ENCODE data around the gene CIT.

CIT gene

DNA sequence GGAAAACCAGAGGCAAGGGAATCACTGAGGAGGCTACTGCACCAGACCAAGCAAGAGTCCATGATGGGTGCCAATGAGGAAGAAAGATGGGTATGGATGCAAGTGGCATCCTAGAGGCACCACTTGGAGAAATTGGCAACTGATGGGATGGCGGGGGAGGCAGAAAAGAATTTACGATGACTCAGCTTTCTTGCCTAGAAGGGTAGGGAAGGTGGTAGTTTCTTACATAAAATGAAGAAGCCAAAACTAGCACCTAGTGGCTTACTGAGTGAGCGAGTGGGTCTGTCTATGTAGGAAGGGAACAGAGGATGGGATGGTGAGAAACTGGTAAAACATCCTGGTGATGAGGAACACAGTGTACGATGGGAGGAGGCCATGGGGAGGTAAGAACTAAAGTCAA is 80.8 kb downstream of the CIT start (continued):
- TF ChIP-seq ZBTB44 (tag by site-specific recombination; IDR thresholded peaks at IDR 0.05) = no peak

DNA sequence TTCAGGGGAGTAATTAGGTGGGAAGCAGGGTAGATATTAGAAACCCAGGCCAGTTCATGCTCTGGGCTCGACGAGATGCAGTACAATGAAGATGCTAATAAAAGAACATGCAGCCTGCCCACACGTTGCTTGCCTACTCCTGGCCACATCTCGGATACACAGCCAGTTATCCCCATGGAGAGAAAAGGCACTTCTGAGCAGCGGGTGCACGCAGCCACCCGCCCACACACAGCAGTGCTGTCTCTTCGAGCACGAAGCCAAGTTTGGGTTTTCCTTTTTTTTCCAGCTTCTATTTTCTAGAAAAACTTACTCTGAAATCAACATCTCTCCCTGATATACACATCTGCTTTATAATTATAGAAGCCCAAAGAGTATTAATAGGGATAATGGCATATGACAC is 85.7 kb downstream of the CIT start:
- Histone ChIP-seq H3K4me3 (ENCODE audit: low read depth, low read length) (no peak overlapping the region), H3K27ac (ENCODE audit: extremely low read depth, low read depth, low read length) (no peak overlapping the region), H3K4me1 (ENCODE audit: control insufficient read depth, insufficient read depth, low read length) (no peaks in the 10 kb centered on the region), H3K9me3 (ENCODE audit: control insufficient read depth, insufficient read depth, low read depth, low read length) (no peaks in the 10 kb centered on the region), H3K36me3 (ENCODE audit: control insufficient read depth in 2 of 2, insufficient read depth in 1 of 2, low read length in 2 of 2) (peaks cover 0 to 26% of the 10 kb centered on the region in 2 experiments; a peak in 1 of 3 replicates)
- ChIA-PET POLR2A (no interaction called here), CTCF (interaction anchor here (2.3 kb wide), 1 partner anchor 10 kb away, joined by 12 read pairs; no protein-coding TSS in a partner anchor)
- TF ChIP-seq, protein P1, sequence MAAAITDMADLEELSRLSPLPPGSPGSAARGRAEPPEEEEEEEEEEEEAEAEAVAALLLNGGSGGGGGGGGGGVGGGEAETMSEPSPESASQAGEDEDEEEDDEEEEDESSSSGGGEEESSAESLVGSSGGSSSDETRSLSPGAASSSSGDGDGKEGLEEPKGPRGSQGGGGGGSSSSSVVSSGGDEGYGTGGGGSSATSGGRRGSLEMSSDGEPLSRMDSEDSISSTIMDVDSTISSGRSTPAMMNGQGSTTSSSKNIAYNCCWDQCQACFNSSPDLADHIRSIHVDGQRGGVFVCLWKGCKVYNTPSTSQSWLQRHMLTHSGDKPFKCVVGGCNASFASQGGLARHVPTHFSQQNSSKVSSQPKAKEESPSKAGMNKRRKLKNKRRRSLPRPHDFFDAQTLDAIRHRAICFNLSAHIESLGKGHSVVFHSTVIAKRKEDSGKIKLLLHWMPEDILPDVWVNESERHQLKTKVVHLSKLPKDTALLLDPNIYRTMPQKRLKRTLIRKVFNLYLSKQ (tag by site-specific recombination; IDR thresholded peaks at IDR 0.05; ENCODE audit: borderline replicate concordance) = no peak
- TF ChIP-seq ZBTB21 (tag by site-specific recombination; IDR thresholded peaks at IDR 0.05) = no peak

DNA sequence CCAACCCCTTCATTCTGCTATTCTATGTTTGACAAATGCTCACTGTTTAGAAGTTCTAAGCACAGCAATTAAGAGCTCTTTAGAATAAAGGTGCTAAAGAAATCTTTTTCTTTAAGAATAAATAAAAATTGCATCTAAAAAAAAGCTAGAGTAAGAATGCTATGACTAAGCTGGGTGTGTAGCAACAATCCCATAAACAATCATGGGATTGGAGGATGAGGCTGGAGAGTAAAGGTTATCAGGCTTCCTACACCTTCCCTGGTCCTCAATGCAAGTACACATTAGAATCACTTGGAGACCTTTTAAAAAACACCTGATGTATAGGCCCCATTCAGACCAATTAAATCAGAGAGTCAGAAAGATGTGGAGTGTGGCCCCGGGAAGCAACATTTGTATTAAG is 88.3 kb downstream of the CIT start:
- CTCF ChIA-PET = interaction anchor here (0.6 to 0.7 kb wide), 2 partner anchors 8 to 22 kb away, joined by 3 to 4 read pairs; no protein-coding TSS in a partner anchor
- POLR2A ChIA-PET = no interaction called here
- Histone ChIP-seq H3K27ac (ENCODE audit: extremely low read depth, low read depth, low read length) (no peak overlapping the region), H3K4me1 (ENCODE audit: control insufficient read depth, insufficient read depth, low read length) (no peaks in the 10 kb centered on the region), H3K9me3 (ENCODE audit: control insufficient read depth, insufficient read depth, low read depth, low read length) (no peaks in the 10 kb centered on the region), H3K36me3 (ENCODE audit: control insufficient read depth in 2 of 2, insufficient read depth in 1 of 2, low read length in 2 of 2) (peaks cover 0 to 28% of the 10 kb centered on the region in 2 experiments; a peak in 1 of 3 replicates), H3K4me3 (ENCODE audit: low read depth, low read length) (no peak overlapping the region)
- TF ChIP-seq ZNF670 (tag by site-specific recombination; IDR thresholded peaks at IDR 0.05; ENCODE audit: low read depth) (no peak), KLF16 (tag by site-specific recombination; IDR thresholded peaks at IDR 0.05) (no peak), ZNF692 (tag by site-specific recombination; IDR thresholded peaks at IDR 0.05) (no peak), ZNF155 (tag by site-specific recombination; IDR thresholded peaks at IDR 0.05) (no peak), BCL11A (tag by site-specific recombination; IDR thresholded peaks at IDR 0.05; ENCODE audit: low read depth) (no peak), ZNF132 (tag by site-specific recombination; IDR thresholded peaks at IDR 0.05; ENCODE audit: borderline replicate concordance) (no peak), SETDB1 (IDR thresholded peaks at IDR 0.05; ENCODE audit: insufficient read length, low read length) (no peak), ZNF169 (tag by site-specific recombination; IDR thresholded peaks at IDR 0.05) (no peak), EGR2 (tag by site-specific recombination; IDR thresholded peaks at IDR 0.05; ENCODE audit: low read depth) (no peak), ZBTB26 (tag by site-specific recombination; optimal IDR thresholded peaks at IDR 0.05) (no peak), ZNF791 (tag by site-specific recombination; IDR thresholded peaks at IDR 0.05) (no peak), IKZF3 (tag by site-specific recombination; IDR thresholded peaks at IDR 0.05) (no peak), ZNF580 (tag by site-specific recombination; IDR thresholded peaks at IDR 0.05) (no peak), MEIS1 (CRISPR knock-in tag; IDR thresholded peaks at IDR 0.05; ENCODE audit: borderline replicate concordance) (no peak), ZNF248 (tag by site-specific recombination; IDR thresholded peaks at IDR 0.05) (no peak), ZIC2 (tag by site-specific recombination; IDR thresholded peaks at IDR 0.05) (no peak), ZNF140 (tag by site-specific recombination; IDR thresholded peaks at IDR 0.05) (no peak)
- TF ChIP-seq, protein P2, sequence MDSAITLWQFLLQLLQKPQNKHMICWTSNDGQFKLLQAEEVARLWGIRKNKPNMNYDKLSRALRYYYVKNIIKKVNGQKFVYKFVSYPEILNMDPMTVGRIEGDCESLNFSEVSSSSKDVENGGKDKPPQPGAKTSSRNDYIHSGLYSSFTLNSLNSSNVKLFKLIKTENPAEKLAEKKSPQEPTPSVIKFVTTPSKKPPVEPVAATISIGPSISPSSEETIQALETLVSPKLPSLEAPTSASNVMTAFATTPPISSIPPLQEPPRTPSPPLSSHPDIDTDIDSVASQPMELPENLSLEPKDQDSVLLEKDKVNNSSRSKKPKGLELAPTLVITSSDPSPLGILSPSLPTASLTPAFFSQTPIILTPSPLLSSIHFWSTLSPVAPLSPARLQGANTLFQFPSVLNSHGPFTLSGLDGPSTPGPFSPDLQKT (IDR thresholded peaks at IDR 0.05; ENCODE audit: borderline replicate concordance, low read depth, low read length) = no peak
- TF ChIP-seq, protein P3, sequence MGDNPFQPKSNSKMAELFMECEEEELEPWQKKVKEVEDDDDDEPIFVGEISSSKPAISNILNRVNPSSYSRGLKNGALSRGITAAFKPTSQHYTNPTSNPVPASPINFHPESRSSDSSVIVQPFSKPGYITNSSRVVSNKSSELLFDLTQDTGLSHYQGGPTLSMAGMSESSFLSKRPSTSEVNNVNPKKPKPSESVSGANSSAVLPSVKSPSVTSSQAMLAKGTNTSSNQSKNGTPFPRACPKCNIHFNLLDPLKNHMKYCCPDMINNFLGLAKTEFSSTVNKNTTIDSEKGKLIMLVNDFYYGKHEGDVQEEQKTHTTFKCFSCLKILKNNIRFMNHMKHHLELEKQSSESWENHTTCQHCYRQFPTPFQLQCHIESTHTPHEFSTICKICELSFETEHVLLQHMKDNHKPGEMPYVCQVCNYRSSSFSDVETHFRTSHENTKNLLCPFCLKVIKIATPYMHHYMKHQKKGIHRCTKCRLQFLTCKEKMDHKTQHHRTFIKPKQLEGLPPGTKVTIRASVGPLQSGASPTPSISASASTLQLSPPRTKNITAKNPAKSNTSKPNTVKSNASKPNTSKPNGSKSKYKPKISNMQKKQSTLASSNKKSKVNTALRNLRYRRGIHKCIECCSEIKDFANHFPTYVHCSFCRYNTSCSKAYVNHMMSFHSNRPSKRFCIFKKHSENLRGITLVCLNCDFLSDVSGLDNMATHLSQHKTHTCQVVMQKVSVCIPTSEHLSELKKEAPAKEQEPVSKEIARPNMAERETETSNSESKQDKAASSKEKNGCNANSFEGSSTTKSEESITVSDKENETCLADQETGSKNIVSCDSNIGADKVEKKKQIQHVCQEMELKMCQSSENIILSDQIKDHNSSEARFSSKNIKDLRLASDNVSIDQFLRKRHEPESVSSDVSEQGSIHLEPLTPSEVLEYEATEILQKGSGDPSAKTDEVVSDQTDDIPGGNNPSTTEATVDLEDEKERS (tag by site-specific recombination; IDR thresholded peaks at IDR 0.05) = no peak
